ENCODE results near the gene CSE1L.
"Not testable (repeated sequence)": the region's sequence is repeated elsewhere in the genome, so short reads cannot be mapped to it uniquely, and the experiment has no call there.

CSE1L gene

GRCh38 chr20:49132995-49133478, 86.9 kb downstream of the CSE1L start:
- DNase-seq (ENCODE audit: low spot score) = no peak

DNA sequence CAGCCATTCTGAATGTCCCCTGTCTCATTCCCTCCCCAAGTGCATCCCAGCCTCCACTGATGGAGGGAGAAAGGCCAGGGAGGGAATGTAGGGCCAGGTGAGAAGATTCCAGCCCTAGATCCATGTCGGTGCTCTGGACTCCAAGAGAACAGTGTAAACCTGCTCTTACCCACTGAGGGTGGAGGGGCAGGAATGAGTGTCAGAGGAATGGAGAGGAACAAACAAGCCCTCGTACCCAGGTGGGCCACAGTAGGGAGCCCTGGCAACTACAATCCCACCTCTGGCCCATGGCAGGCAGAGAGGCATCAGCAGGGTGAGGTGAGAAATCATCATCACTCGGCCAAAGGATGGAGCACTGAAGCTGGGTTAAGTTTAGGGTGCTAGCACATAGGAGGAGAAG, 87.5 kb downstream of the CSE1L start:
- no peak for DNase-seq (ENCODE audit: low spot score)

GRCh38 chr20:49134797-49135196, 88.7 kb downstream of the CSE1L start:
- DNase-seq (ENCODE audit: low spot score) = not testable (repeated sequence)

GRCh38 chr20:49136817-49137571, 90.9 kb downstream of the CSE1L start:
- DNase-seq (ENCODE audit: low spot score) = no peak

DNA sequence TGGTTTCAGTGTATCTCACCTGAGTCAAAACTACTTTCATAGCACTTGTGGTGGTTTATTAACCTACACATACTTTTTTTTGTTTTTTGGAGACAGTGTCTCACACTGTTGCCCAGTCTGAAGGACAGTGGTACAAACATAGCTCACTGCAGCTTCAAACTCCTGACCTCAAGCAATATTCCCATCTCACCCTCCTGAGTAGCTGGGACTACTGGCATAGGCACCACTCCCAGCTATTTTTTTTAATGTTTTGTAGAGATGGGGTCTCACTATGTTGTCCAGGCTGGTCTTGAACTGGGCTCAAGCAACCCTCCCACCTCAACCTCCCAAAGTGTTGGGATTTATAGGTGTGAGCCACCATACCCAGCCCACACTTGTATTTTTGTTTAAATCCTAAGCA, 92.3 kb downstream of the CSE1L start:
- DNase-seq (ENCODE audit: low spot score) = no peak

DNA sequence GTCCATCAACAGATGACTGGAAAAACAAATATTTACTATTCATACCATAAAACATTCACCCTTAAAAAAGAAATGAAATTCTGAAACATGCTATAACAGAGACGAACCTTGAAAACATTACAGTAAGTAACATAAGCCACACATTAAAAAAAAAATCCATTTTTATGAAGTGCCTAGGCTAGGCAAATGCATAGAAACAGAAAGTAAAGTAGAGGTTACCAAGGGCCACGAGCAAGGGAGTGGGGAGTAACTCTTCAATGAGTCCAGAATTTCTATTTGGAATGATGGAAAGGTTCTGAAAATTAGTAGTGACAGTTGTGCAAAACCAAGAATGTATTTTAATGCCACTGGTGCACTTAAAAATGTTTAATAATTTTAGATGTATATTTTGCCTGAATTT, 94.3 kb downstream of the CSE1L start:
- no peak for DNase-seq (ENCODE audit: low spot score)

GRCh38 chr20:49140834-49141233, 94.7 kb downstream of the CSE1L start:
- DNase-seq (ENCODE audit: low spot score) = no peak
